HG03460 (cell line): ENCODE measurements around the gene NMB.
"Not testable (repeated sequence)": the region's sequence is repeated elsewhere in the genome, so short reads cannot be mapped to it uniquely, and the experiment has no call there.

ENCODE experiments used
- ATAC-seq: cut with Tn5 transposase; IDR thresholded peaks from one replicate; pipeline ENCODE4 v1.9.1; 2021; ENCODE audit not compliant: unreplicated experiment

The NMB gene

GRCh38 chr15:84658080-84658787 is at the start of gene NMB:
NMB (minus strand) TSS chr15:84658199; CDS start chr15:84658152, 47 bp downstream.
- peak; percentile 54 for ATAC-seq

GRCh38 chr15:84703808-84704207 is 45.8 kb upstream of the NMB start:
- ATAC-seq, result no peak

- ATAC-seq, result no peak
These were observed 45.0 kb upstream of the NMB start for GRCh38 chr15:84702961-84703482.

GRCh38 chr15:84699538-84700191 is 41.7 kb upstream of the NMB start:
- no peak for ATAC-seq

GRCh38 chr15:84697236-84697990 is 39.4 kb upstream of the NMB start:
- no peak for ATAC-seq

- ATAC-seq, result no peak
These were observed 38.8 kb upstream of the NMB start for GRCh38 chr15:84696757-84697156.

- no peak for ATAC-seq
These were observed 32.3 kb upstream of the NMB start for GRCh38 chr15:84690342-84690741.

- no peak for ATAC-seq
These were observed 31.9 kb upstream of the NMB start for GRCh38 chr15:84689858-84690257.

- not testable (repeated sequence) for ATAC-seq
These were observed 28.4 kb upstream of the NMB start for GRCh38 chr15:84686446-84686845.

DNA sequence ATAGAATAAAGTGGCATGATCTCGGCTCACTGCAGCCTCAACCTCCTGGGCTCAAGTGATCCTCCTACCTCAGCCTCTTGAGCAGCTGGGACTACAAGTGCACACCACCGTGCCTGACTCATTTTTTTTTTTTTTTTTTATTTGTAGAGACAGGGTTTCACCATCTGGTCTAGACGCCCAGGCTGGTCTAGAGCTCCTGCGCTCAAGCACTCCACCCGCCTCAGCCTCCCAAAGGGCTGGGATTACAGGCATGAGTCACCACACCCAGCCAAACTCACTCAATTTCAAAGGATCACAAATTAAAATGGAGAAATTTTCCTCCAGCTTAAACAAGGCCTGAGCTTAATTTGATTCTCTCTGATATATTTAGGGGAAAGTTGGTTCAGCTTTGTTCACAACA is 27.3 kb upstream of the NMB start:
- no peak for ATAC-seq

DNA sequence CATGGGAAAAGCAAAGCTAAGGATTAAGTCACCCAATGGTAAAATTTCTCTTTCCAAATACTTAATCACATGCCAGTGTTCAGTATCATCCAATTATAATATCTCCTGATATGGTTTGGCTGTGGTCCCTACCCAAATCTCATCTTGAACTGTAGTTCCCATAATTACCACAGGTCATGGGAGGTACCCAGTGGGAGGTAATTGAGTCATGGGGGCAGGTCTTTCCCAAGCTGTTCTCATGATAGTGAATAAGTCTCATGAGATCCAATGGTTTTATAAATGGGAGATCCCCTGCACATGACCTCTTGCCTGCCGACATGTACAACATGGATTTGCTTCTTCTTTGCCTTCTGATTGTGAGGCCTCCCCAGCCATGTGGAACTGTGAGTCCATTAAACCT is 26.1 kb upstream of the NMB start:
- ATAC-seq, result no peak

- peak; percentile 50 for ATAC-seq
These were observed 23.8 kb upstream of the NMB start for GRCh38 chr15:84681831-84682230.

DNA sequence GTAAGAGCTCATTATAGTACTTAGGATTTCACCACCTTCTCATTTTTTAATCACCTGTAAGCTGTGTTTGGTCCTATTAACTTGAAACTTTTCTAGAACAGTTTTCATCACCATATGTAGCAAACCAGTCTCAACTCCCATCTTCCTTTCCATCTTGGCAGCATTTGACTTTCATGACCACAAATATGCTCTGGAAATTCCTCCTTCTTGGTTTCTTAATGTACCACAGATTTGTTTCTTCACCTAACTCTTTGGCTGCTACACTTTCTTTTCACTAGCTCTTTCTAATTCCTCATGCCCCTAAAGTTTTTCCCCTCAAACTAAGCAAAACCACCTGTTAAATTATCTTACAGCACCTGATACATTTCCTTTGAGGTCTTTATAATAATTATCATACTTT is 13.2 kb upstream of the NMB start:
- ATAC-seq, result no peak

- no peak for ATAC-seq
These were observed 11.7 kb upstream of the NMB start for GRCh38 chr15:84669726-84670125.

- no peak for ATAC-seq
These were observed 10.4 kb upstream of the NMB start for GRCh38 chr15:84668221-84668982.

DNA sequence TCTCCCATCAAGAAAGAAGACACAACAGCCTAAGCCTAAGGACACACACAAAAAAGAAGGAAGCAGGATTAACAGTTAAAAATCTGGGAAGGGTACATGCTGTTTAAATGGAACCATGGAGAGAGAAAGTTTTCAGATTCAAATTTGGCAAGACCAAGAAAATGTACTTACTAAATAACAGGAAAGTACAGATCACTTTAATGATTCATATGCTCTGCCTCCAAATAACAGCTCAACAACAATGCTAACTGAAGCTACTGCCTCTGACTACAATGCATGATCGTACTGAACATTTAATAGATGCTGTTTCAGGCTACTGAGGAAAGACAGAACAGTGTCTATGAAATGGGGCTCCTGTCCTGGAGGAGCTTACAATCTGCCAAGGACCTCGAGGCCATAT is 8.4 kb upstream of the NMB start:
- no peak for ATAC-seq

DNA sequence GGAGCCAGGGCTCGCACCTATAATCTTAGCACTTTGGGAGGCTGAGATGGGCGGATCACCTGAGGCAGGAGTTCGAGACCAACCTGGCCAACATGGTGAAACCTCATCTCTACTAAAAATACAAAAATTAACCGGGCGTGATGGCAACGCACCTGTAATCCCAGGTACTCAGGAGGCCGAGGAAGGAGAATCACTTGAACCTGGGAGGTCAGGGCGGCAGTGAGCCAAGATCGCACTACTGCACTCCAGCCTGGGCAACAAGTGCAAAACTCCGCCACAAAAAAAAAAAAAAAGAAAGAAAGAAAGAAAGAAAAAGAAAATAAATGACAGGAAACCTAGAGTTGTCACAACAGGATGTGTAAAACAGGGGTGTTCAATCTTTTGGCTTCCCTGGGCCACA is 3.0 kb upstream of the NMB start:
- no peak for ATAC-seq

DNA sequence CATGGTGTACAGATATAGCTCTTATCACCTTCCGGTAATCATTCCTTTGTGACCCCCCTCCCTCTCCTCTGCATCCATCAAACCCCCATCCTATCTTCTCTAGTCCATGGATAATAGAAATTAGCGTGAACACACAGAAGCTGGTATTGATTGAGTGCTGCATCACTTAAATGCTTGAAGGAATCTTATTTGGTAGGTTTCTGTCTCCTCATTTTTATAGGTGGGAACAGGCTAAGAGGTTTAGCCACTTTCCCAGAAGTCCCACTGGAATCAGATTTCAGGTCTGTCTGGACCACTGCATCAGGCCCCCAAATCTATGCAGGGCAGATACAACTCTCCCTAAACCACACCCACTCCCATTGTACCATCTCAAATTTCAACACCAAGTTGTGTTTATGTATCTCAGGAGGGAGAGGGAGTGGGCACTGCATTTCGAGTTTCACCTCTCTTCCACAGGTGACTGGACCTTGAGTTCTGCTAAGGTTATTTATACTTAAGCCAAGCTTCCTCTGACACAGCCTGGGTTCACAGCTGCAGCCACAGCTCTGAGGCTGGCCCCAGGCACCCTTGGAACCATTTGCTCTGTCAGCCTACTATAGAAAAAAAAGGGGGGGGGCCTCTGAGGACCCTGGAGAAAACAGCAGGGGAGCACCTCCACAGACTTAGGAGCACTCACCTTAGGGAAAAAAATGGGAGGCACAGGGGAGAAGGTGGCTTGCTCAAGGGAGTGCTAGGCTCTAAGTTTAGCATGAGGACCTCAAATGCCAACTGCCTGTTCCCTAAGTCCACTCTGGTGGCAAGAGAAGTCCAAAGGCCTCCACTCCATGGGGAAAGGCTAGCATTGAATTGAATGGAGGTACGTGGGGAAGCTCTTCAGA is 2.1 kb upstream of the NMB start:
- ATAC-seq, result no peak

DNA sequence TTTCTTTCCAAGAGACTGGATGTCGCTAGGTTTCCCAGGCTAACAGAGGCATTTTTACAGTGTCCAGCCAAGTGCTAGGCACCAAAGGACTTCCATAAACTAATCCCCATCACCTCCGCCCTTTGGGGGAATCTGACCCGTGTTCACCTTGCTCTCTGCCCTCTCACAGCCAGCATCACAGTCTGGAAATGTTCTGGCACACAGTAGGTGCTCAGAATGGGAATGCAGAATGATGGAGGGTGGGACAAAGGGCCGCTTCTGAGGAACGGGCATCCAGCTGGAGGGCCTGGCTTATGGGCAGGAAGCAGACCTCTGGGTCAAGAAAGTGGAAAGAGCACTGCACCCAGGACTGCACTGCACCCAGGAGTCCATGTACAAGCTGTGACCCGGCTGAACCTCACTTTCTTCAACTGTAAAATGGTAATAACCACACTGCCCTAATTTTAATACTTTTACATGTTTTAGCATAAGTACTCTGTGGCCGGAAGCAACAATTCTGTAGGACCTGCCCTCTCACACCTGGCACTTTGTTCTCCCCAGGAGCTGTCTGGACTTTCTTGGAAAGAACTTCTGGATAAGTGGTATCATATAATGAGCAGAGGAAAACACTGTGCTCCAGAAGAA is 901 bp upstream of the NMB start:
- ATAC-seq, result no peak

GRCh38 chr15:84657748-84658079 is 285 bp downstream of the NMB start:
- ATAC-seq, result no peak
